ENCODE measurements around the gene FBXO36. TPM values are rescaled to one million over a fixed set of nuclear protein-coding genes. Genes with fewer than 3 reads are reported as not detected.

Gene FBXO36
- total and polyA plus RNA-seq, 2 experiments from 2014 or later: 5.8 to 7.6 TPM

GRCh38 chr2:230010501-230010900, 88.2 kb downstream of the FBXO36 start:
- no peaks in the 10 kb centered on the region for H3K4me1 ChIP-seq (ENCODE audit: insufficient read depth)
- no peak overlapping the region for H3K4me3 ChIP-seq
- no peaks in the 10 kb centered on the region for H3F3A ChIP-seq (replicated peaks; ENCODE audit: low read depth)
- Mint-ChIP-seq H3K4me1 (no peaks in the 10 kb centered on the region), H3K4me3 (no peak overlapping the region), H3K27ac (no peak overlapping the region), H3K9me3 (no peaks in the 10 kb centered on the region), H3K36me3 (ENCODE audit: low read depth) (no peaks in the 10 kb centered on the region), H3K27me3 (ENCODE audit: insufficient read depth, low read depth, poor library complexity) (peaks cover 5% of the 10 kb centered on the region)
- no peaks in the 10 kb centered on the region for H3K36me3 ChIP-seq (ENCODE audit: insufficient read depth)
- TF ChIP-seq ZNF114 (CRISPR knock-in tag; IDR thresholded peaks at IDR 0.05): no peak
- TF ChIP-seq ETS1 (IDR thresholded peaks at IDR 0.05): no peak
- TF ChIP-seq EZH2phosphoT487 (IDR thresholded peaks at IDR 0.05; ENCODE audit: unreplicated experiment): no peak
- no peak overlapping the region for H2AFZ ChIP-seq
- no peaks in the 10 kb centered on the region for H3K9me2 ChIP-seq (ENCODE audit: insufficient read depth)
- ATAC-seq (no peak), DNase-seq (ENCODE audit: low spot score) (no peak)
- no peaks in the 10 kb centered on the region for H3K79me2 ChIP-seq (replicated peaks; ENCODE audit: insufficient read depth)
- no peak overlapping the region for H3K4me2 ChIP-seq
- no peaks in the 10 kb centered on the region for H4K20me1 ChIP-seq (replicated peaks; ENCODE audit: insufficient read depth)
- H3K27ac ChIP-seq (ENCODE audit: low read depth): no peak overlapping the region
- no peaks in the 10 kb centered on the region for H3K27me3 ChIP-seq (ENCODE audit: insufficient read depth)

- ATAC-seq: no peak
- H3K9me3 Mint-ChIP-seq: no peaks in the 10 kb centered on the region
- TF ChIP-seq POLR2AphosphoS5 (IDR thresholded peaks at IDR 0.05; ENCODE audit: low read depth): no peak
- TF ChIP-seq REST (IDR thresholded peaks at IDR 0.05; ENCODE audit: unreplicated experiment): no peak
- no peak for TF ChIP-seq ZNF462 (CRISPR knock-in tag; IDR thresholded peaks at IDR 0.05)
- no peak for TF ChIP-seq CREB1 (CRISPR knock-in tag; IDR thresholded peaks at IDR 0.05; ENCODE audit: low read depth)
- TF ChIP-seq ZNF331 (CRISPR knock-in tag; IDR thresholded peaks at IDR 0.05; ENCODE audit: low read depth): no peak
- TF ChIP-seq STAT1 (IDR thresholded peaks at IDR 0.05; ENCODE audit: unreplicated experiment): no peak
- TF ChIP-seq EZH2 (IDR thresholded peaks at IDR 0.05; ENCODE audit: low read depth, unreplicated experiment): no peak
Measured at GRCh38 chr2:230011617-230012016, 89.3 kb downstream of the FBXO36 start.

More at GRCh38 chr2:230011617-230012016, 89.3 kb downstream of the FBXO36 start:
- no peak for DNase-seq (ENCODE audit: low spot score)
- Histone ChIP-seq H3K79me2 (replicated peaks; ENCODE audit: insufficient read depth) (no peaks in the 10 kb centered on the region), H3F3A (replicated peaks; ENCODE audit: low read depth) (no peaks in the 10 kb centered on the region), H2AFZ (no peak overlapping the region), H4K20me1 (replicated peaks; ENCODE audit: insufficient read depth) (no peaks in the 10 kb centered on the region), H3K4me2 (no peak overlapping the region), H3K36me3 (ENCODE audit: insufficient read depth) (no peaks in the 10 kb centered on the region), H3K4me3 (no peak overlapping the region), H3K4me1 (ENCODE audit: insufficient read depth) (no peaks in the 10 kb centered on the region), H3K27ac (ENCODE audit: low read depth) (no peak overlapping the region), H3K9me2 (ENCODE audit: insufficient read depth) (no peaks in the 10 kb centered on the region), H3K27me3 (ENCODE audit: insufficient read depth) (no peaks in the 10 kb centered on the region)
- Mint-ChIP-seq H3K36me3 (ENCODE audit: low read depth) (peaks cover 3% of the 10 kb centered on the region; the same call in 1 of the 3 replicates), H3K4me3 (no peak overlapping the region), H3K27me3 (ENCODE audit: insufficient read depth, low read depth, poor library complexity) (peaks cover 9% of the 10 kb centered on the region), H3K4me1 (no peaks in the 10 kb centered on the region), H3K27ac (no peak overlapping the region)
